ENCODE measurements around the gene SPTB. TPM values are rescaled to one million over a fixed set of nuclear protein-coding genes. Genes with fewer than 3 reads are reported as not detected.

The SPTB gene
- total and polyA plus RNA-seq, 9 of the 15 experiments (the other 6 are each of a cell fraction or from before 2014, with no cell fraction given), result 0.21 to 45.9 (median 11.7) TPM

GRCh38 chr14:64841772-64842750 lies 37.6 kb downstream of the SPTB start (continued):
- TF ChIP-seq TSC22D4 (tag; IDR thresholded peaks at IDR 0.05), result no peak
- TF ChIP-seq WHSC1 (IDR thresholded peaks at IDR 0.05; ENCODE audit: low read length), result no peak
- no peak for TF ChIP-seq TAF1 (IDR thresholded peaks at IDR 0.05; ENCODE audit: control insufficient read depth, extremely low read depth, insufficient read depth, low read length, severe bottlenecking)
- TF ChIP-seq LARP7 (IDR thresholded peaks at IDR 0.05), result no peak
- no peak for TF ChIP-seq GMEB1 (CRISPR knock-in tag; IDR thresholded peaks at IDR 0.05)
- TF ChIP-seq ZNF639 (CRISPR knock-in tag; conservative IDR thresholded peaks at IDR 0.05 in 1 of 2, IDR thresholded peaks at IDR 0.05 in 1 of 2), result no peak
- TF ChIP-seq SNAPC5 (CRISPR knock-in tag; IDR thresholded peaks at IDR 0.05), result no peak
- no peak for TF ChIP-seq ZBTB9 (CRISPR knock-in tag; IDR thresholded peaks at IDR 0.05)
- no peak for TF ChIP-seq DIDO1 (tag; IDR thresholded peaks at IDR 0.05; ENCODE audit: low read depth)
- TF ChIP-seq ZMIZ1 (IDR thresholded peaks at IDR 0.05; ENCODE audit: low read depth in 2 of 2, low read length in 2 of 2), result 0 out of 4 replicates have a peak, but pooled peaks of 1 of the 2 experiments have one; percentile 37
- peak; percentile 67 for TF ChIP-seq NFIC (IDR thresholded peaks at IDR 0.05)
- no peak for TF ChIP-seq ZNF436 (CRISPR knock-in tag; IDR thresholded peaks at IDR 0.05)
- peak; percentile 11 to 36 for TF ChIP-seq E2F6 (IDR thresholded peaks at IDR 0.05; ENCODE audit: borderline replicate concordance in 1 of 2, extremely low read depth in 1 of 2, insufficient read depth in 1 of 2, insufficient read length in 1 of 2, low read depth in 1 of 2, low read length in 1 of 2, poor library complexity in 1 of 2, severe bottlenecking in 1 of 2)
- no peak for TF ChIP-seq FOXK2 (conservative IDR thresholded peaks at IDR 0.05 in 1 of 2, IDR thresholded peaks at IDR 0.05 in 1 of 2; ENCODE audit: low read depth in 2 of 2)
- no peak for TF ChIP-seq ARID2 (IDR thresholded peaks at IDR 0.05)

Measured in K562 (cell line).